HG03558 (cell line): Measurements from ENCODE around the gene GJA9.
"Not testable (repeated sequence)": the region's sequence is repeated elsewhere in the genome, so short reads cannot be mapped to it uniquely, and the experiment has no call there.

Experiments
- ATAC-seq: cut with Tn5 transposase; IDR thresholded peaks from one replicate; pipeline ENCODE4 v1.9.1; 2021; ENCODE audit warnings: moderate number of reproducible peaks; ENCODE audit not compliant: unreplicated experiment; ENCODE audit errors: extremely low read depth

GJA9 gene

DNA sequence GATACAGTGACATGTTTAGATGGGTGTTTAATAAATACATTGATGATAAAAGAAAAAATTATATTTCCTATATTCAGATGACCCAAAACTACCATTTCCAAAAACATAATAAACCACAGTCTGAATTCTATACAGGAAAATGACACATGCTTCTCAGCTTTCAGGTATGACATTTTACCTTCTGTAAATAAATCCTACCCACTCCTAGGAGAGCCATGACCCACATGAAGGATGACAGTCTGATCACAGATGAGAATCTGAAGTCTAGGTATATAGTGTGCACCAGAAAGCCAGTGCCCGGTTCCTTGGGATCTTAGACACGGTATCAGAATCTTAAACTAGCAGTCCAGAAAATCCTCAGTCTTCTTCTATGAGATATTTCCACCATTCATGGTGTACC lies 3.7 kb upstream of the GJA9 start:
- no peak for ATAC-seq

DNA sequence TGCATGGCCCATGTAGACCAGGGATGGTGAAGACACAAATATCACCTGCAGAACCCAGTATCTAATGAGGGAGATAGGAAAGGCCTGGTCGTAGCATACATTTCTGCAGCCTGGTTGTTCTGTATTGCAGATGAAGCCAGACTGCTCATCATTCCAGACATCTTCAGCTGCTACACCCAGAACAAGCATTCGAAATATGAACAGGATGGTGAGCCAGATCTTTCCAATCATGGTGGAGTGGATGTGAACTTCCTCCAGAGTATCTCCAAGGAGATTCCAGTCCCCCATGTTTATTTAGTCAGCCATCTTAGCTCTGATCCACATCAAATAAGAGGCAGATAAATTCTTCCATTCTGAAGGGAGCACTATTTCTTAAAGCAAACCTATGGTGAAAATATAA lies 5.6 kb downstream of the GJA9 start:
- no peak for ATAC-seq

GRCh38 chr1:38873027-38873969 lies 8.1 kb downstream of the GJA9 start, which contains the start of gene MYCBP:
Gene MYCBP (minus strand): TSS chr1:38873348. CDS start chr1:38873305, 43 bp downstream.
- peak; percentile 93 for ATAC-seq

GRCh38 chr1:38872401-38873026 lies 8.9 kb downstream of the GJA9 start:
- no peak for ATAC-seq

GRCh38 chr1:38870996-38871395 lies 10.4 kb downstream of the GJA9 start:
- ATAC-seq: no peak

GRCh38 chr1:38867208-38867607 lies 14.2 kb downstream of the GJA9 start:
- ATAC-seq: no peak

GRCh38 chr1:38865112-38865715 lies 16.2 kb downstream of the GJA9 start:
- no peak for ATAC-seq

DNA sequence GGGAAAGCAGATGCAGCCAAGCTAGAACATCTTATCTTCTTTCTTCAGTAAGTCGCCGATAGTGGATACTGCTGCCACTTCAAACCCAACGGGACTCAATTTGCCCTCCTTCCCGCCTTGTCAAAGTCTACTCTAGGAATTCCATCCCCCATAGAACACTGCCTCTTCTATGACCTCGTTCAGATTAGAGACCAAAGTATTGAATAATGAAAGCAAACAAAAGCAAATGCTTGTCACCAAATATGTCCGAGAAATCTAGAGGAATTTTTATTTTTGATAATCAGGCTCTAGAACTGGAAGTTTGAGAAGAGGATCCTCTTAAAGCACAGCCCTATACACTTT lies 21.0 kb downstream of the GJA9 start:
- ATAC-seq: no peak

DNA sequence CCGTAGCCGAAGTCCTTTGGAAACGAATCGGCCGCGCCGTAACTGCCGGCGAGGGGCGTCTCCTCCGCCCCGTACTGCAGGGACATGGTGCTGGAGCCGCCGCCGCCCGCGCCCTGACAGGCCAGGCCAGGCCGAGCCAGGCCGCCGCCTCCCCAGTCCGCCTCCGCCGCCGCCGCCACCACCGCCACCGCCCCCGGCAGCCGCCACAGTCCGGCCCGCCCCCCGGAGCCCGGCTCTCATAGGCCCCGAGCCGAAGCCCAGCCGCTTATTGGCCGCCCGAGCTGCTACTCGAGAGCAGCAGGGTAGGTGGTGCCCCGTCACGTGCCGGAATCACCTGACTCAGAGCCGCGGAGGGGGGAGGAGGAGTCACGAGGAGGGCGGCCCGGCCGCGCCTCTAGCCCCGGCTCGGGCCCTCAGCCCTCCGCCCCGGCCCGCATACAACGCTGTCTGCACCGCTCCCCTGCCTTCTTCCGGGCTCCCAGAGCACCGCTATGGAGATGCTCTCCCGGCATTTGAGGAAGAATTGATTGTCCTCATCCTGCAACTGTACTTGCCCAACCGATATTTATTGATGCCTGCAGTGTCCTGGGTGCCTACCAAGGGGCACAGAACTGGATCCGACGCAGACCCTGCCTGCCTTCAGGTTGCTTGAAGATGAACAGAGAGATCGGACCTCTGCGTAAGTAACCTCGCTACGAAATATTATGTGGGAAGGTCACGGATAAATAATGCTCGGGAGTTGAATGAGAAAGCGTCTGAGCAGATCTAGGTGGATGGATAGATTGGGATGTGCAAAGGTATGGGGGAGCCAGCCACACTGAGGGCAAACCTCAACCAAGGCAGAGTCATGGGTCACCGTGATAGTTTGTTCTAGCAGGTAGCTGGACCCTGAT lies 21.6 kb downstream of the GJA9 start, which contains the start of gene RRAGC:
RRAGC (minus strand) TSS at position 212 of the 893 bp plus-strand sequence; CDS start at position 86, 126 bp downstream.
- ATAC-seq: peak; percentile 71

- no peak for ATAC-seq
These were observed 22.4 kb downstream of the GJA9 start for GRCh38 chr1:38858833-38859560.

- ATAC-seq: no peak
These were observed 28.6 kb downstream of the GJA9 start for GRCh38 chr1:38852780-38853179.

DNA sequence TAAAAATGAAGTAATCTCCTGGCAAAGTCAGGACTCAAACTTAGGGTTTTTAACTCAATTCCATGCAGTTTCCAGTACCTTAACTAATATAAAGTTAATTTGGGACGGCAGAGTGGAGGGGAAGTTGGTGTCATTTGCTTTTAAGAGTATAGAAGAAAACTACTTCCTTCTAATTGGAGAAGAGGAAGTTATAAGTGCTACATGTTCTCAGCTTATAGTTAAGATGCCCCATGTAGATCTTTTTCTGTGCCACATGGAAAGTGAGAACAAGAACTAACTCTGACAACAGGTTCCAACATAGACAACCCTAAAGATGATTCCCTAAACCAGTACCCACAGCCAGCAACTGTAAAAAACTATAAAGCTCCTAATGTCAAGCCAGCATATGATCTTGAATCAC lies 33.3 kb downstream of the GJA9 start:
- ATAC-seq: no peak

- no peak for ATAC-seq
These were observed 35.2 kb downstream of the GJA9 start for GRCh38 chr1:38846210-38846609.

DNA sequence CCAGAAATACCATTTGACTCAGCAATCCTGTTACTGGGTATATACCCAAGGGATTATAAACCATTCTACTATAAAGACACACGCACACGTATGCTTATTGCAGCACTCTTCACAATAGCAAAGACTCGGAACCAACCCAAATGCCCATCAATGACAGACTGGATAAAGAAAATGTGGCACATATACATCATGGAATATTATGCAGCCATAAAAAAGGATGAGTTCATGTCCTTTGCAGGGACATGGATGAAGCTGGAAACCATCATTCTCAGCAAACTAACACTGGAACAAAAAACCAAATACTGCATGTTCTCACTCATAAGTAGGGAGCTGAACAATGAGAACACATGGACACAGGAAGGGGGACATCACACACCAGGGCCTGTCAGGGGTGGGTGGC lies 36.3 kb downstream of the GJA9 start:
- not testable (repeated sequence) for ATAC-seq

- no peak for ATAC-seq
These were observed 41.1 kb downstream of the GJA9 start for GRCh38 chr1:38840281-38840680.

DNA sequence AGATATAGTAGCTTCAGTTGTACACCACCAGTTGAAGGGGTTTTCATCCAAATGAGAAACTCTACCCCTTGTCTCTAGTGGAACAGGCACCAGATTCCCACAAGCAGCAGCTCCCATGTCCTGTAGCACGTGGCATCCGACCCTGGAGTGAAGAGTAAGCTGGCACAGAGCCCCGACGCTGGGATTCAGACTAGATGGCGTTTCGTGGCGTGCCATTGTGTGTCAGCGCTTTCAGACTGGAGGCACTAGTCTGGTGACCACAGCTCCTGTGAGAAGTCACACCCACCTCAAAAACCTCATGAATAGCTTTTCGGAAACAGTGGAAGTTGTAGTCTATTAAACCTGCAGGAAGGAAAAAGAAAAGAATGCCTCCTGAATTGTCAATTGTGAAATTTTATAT lies 42.0 kb downstream of the GJA9 start:
- ATAC-seq: no peak

DNA sequence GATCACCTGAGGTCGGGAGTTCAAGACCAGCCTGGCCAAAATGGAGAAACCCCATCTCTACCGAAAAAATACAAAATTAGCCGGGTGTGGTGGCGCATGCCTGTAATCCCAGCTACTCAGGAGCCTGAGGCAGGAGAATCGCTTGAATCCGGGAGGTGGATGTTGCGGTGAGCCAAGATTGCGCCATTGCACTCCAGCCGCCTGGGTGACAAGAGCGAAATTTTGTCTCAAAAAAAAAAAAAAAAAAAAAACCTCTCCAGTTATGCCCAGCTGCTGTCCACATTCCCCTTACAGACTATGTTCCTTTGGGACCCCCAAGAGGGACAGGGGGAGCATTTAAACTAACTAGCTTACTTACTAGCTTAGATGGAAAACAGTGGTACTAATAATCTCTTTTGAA lies 45.1 kb downstream of the GJA9 start:
- ATAC-seq: not testable (repeated sequence)

DNA sequence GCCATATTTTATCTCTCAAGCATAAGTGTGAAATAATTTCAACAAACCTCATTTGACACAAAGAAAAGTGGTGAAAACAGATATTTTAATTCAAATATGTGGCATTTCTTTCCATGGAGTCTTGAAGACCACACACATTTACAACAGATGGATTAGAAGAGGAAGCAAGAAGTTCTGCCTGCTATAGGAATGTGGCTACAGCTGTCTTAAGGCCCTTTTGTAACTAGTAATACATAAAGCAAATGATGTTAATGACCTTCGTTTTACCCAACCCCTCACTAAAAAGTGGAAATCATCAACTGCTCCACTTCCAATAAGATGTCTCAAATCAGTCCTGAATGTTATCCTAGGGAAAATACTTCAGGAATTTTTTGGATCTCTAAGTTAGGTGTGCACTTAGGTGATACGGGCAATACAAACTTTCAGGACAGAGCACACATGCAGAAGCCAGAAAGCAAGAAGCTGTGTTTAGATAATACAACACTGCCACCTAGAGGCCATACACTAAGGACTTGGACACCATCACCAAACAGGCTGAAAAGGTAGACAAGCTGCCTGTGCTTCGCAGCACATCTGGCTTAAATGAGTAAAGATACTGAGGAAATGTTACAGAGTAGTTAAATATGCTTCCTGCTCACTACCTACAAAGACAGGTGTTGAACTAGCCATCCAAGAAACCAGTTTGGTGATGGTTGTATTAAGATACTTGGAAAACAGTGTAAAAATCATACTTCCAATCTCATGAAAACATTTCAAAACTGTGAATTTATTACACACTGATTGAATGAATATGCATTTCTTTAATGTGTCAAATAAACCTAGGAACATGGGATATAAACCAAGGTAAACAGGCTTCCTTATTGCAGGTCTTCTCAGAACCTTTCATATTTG lies 46.2 kb downstream of the GJA9 start:
- ATAC-seq: no peak
